Smooth muscle cell of the brain vasculature (primary cell): Measurements from ENCODE around the gene UCP3.
"Not testable (repeated sequence)": the region's sequence is repeated elsewhere in the genome, so short reads cannot be mapped to it uniquely, and the experiment has no call there.

Source experiments
- DNase-seq: peaks from one replicate; pipeline ENCODE4 v3.0.0-alpha.2; 2012; ENCODE audit warnings: low read depth, low spot score

UCP3 gene

DNA sequence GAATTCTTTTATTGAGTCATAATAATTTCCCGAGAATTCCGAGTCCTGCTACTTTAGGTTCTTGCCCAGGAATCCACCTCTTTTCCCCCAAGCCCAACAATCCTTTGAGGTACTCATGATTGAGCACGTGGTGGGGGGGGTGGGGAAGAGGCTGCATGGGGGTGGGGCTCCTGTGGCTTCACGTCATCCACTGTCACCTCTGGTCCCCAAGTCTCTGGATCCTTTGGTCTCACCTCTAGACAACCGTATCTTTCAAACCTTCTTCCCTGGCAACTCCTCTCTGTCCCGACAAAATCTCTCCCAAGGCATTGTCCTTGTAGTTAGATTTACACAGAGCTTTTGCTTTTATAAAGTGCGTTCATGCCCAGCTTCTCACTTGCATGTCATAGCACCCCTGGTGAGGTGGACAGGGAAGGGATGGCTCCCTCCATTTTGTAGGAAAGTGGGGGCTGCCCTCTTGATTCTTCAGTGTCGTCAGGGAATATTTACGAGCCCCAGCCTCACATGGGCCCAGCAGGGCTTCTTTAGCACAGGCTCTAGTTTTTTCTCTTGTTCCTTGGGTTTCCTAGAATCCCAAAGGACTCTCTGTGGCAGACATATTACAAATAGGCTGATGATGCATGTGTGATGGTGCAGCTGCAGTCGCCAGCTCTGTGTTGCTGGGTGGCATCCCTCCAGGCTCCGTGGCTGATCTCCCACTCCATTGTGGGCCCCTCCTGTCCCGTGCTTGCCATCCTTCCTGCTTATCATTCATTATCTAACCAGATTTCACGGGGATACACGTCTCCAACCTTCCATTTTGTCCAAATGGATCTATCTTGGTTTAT is 8.4 kb downstream of the UCP3 start:
- DNase-seq: no peak

DNA sequence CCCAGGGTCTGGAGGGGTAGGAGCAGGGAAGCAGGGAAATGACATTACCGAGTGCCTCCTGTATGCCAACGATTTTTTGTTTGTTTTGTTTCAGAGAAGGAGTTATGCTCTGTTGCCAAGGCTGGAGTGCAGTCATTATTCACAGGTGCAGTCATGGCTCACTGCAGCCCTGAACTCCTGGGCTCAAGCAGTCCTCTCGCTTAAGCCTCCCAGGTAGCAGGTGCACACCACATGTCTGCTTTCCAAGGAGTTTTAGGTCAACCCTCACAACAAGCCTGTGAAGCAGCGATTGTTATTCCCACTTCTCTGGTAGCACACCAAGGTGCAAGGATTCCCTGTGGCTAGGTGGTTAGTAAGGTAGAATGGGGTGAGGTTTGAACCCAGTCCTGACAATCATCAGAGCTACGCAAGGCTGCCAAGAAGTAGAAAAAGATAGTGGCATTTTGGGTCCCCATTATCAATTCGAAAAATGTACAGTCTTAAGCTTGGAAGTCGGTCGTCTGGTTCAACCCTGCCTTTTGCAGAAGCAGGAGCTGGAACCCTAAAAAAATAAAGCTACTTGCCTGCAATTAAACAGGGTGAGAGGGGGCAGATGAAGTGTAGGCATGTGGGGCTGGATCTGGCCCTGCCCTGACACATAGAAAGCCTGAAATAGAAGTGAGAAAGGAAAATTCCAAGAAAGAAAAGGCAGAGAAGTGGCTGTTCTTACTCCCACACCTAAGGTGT is 9.1 kb downstream of the UCP3 start:
- no peak for DNase-seq

DNA sequence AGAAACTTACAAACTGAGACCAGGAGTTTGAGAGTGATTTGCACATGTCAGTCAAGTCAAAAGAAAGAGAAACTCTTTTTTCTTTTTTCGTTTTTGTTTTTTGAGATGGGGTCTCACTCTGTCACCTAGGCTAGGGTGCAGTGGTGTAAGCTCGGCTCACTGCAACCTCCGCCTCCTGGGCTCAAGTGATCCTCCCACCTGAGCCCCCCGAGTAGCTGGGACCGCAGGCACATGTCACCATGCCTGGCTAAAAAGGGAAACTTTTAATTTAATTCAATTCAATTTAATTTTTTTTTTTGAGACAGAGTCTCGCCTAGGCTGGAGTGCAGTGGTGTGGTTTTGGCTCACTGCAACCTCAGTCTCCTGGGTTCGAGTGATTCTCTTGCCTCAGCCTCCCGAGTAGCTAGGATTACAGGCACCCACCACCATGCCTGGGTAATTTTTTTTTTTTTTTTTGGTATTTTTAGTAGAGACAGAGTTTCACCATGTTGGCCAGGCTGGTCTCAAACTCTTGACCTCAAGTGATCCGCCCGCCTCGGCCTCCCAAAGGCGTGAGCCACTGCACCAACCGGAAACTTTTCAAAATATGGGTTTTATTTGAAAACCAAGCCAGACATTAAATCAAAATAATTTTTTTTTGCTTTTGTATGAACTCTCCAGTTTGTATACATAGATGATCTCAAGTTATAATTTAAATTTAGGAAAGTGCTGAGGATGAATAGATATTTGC is 9.9 kb downstream of the UCP3 start:
- no peak for DNase-seq

DNA sequence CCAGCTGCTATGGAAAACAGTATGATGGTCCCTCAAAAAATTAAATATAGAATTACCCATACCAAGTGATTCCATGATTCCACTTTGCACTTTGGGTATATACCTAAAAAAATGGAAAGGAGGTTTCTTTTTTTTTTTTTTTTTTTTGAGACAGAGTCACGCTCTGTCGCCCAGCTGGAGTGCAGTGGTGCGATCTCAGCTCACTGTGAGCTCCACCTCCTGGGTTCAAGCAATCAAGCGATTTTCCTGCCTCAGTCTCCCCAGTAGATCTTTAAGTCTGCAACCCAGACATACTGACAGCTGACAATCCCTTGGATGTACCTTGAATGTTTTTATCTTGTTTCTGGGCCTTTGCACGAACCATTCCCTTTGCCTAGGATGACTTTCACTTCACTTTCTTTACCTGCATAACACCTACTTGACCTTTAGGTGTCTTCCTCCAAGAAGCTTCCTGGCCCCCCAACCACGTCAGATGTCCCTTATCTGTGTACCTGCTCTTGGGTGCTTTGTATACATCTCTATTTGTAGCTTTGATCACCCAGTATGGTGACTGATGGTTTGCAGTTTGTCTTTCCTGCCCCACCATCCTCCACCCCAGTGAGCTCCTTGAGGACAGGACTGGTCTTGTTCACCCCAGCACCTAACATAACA is 11.6 kb downstream of the UCP3 start:
- no peak for DNase-seq

DNA sequence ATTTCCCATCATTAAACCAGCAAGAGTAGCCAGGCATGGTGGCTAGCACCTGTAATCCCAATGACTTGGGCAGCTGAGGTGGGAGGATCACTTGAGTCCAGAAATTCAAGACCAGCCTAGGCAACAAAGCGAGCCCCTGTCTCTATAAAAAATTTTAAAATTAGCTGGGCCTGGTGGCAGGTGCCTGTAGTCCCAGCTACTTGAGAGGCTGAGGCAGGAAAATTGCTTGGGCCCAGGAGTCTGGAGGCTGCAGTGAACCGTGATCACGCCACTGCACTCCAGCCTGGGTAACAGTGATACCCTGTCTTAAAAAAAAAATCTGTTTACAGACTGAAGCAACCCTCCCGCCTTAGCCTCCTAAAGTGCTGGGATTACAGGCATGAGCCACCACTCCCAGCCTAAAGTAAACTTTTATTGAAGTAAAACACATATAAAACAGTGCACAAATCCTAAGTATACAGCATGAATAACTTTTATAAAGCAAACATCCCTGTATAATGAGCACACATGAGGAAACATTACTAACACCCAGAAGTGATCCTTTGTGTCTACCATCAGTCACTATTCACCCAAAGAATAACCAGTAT is 12.6 kb downstream of the UCP3 start:
- DNase-seq: no peak

DNA sequence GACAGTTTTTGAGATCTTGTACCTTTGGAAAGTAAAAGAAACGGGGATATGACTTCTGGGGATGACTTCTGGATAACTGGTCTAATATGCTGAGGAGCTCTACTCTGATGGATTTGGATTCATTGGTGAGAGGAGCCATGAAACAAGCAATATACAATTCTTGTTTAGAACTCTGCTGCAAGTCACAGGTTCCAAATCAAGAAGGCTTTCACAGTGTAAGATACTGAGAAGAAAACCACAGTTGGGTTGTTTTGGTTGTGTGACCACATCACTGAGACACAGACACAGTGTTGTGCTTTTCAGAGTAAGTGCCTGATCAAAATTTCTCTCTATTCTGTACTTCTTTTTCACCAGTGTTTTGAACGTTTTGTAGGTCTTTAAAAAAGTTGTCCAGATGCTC is 13.2 kb downstream of the UCP3 start:
- DNase-seq: no peak

DNA sequence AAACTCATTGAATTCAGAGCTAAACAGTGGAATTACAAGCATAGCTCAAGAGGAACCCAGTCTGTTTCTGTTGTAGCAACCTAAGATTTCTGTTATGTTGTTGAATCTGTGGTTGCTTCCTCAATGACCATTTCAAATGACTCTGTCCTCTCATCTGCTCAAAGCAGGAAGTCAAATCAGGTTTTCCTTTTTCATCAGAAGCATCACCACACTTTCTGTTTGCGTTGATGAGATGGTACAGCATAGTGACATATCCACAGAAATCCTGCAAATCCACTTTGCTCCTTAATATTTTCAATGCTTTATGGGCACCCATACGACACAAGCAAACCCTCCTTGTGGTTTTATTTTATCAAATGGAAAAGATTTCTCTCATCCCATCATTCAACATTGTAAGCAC is 13.6 kb downstream of the UCP3 start:
- no peak for DNase-seq

DNA sequence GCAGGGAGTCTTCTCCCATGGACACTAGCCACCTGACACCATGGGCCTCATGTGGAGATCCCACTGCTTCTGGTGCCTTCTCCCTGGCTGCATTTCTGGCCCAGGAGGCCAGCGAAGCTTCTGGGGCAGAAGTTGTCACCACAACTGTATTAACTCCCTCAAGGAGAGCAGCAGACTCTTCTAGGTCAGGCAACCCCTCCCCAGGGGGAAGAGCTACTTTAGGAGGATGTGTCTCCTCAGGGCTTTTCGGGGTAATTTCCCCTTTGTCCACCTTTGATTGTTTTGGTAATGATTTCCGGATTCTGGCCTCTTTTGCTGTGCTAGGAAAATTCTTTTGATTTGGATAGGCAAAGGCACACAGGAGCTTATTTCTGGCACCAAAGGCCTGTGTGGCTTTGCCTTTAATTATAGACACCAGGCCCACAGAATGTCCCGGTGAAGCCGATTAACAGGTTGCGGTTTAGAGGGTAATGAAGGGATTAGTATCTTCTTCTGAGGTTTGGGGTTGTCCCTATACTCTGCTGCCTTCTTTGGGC is 17.3 kb downstream of the UCP3 start:
- DNase-seq: no peak

DNA sequence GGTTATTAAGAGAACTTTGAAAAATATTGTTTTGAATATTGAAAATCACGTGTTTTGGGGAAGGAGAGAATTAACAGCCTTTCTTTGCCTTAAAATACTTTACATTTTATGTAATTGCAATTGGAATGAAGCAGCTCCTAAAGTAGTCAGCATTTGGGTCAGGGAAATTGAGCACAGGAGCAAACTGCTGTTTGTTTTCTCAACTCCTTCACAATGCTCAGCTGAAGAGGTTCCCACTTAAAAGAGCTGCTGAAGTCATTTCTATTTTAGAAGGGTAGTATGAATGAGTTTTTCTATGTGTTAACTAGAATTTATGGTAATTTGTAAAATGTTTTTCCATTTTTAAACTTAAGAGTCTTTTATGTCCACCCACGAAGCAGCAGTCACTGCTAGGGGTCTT is 18.2 kb downstream of the UCP3 start:
- no peak for DNase-seq

DNA sequence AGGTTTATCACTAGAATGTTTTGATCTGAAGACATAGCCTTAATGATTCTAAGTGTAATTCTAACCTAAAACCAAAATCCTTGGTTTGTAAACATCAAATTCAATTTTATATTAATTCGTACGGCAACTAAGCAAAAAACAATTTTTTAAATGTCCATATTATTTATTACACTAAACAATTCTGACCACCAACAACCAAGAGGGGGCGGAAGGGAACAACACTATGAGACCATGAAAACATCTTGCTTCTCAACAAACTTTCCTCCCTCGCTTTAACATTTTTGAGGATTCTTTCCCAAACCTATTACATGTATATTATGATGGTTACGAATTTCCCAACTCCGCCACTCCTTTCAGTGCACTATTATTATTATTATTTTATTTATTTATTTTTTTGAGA is 19.7 kb downstream of the UCP3 start:
- no peak for DNase-seq

DNA sequence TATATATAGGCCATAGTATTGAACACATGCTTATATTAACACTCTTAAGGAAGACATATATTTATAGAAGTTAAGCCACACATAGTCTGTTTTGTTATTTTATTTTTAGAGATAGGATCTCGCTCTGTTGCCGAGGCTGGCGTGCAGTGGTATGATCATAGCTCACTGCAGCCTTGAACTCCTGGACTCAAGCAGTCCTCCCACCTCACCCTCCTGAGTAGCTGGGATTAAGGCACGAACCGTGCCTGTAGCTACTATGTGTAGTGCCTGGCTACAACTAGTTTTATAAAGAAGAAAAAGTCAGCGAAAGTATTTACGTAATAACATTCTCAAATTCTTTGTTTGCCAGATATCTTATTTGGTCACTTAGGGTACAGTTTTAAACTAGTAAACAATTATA is 20.7 kb downstream of the UCP3 start:
- DNase-seq: no peak

DNA sequence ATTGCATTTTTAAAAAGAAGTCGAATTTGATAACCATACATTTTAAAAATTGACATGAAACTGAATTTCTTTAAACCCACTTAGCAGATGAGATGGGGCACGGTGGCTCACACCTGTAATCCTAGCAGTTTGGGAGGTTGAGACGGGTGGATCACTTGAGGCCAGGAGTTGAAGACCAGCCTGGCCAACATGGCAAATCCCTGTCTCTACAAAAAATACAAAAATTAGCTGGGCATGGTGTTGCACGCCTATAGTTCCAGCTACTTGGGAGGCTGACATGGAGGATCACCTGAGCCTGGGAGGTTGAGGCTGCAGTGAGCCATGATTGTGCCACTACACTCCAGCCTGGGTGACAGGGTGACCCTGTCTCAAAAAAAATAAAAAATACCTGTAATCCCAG is 23.2 kb downstream of the UCP3 start:
- DNase-seq: not testable (repeated sequence)

DNA sequence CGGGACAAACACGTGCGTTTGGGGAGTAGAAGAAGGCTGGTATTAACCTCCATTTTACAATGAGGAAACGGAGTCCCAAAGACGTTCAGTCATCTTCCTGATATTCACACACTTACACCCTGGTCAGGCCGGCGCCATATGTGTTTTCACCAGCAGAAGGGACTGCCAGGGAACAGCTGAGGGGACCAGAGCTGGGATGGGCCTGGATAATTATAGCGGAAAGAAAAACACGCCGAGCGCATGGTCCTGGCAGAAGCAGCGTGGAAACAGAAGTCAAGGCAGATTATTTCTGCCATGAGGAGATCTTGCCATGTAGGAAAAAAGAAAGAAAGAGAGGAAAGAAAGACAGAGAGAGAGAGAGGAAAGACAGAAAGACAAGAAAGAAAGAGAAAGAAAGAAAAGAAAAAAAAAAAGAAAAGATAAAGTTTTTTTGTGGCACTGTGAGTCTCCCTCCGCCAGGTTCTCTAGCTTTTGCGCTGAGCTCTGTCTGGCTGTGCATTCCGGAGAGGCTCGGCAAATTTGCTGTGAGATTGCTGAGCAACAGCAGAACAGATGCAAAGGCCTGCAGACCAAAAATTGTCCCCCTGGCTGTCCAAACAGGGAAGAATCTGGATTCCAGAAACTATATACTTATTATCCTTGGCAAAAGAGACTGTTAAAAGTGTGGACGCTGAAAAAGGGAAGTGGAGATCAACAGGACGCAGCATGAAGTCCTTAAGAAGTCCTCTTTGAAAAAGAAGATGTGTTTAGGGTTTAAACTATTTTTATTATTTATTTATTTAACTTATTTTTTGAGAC is 24.9 kb downstream of the UCP3 start:
- DNase-seq: no peak

DNA sequence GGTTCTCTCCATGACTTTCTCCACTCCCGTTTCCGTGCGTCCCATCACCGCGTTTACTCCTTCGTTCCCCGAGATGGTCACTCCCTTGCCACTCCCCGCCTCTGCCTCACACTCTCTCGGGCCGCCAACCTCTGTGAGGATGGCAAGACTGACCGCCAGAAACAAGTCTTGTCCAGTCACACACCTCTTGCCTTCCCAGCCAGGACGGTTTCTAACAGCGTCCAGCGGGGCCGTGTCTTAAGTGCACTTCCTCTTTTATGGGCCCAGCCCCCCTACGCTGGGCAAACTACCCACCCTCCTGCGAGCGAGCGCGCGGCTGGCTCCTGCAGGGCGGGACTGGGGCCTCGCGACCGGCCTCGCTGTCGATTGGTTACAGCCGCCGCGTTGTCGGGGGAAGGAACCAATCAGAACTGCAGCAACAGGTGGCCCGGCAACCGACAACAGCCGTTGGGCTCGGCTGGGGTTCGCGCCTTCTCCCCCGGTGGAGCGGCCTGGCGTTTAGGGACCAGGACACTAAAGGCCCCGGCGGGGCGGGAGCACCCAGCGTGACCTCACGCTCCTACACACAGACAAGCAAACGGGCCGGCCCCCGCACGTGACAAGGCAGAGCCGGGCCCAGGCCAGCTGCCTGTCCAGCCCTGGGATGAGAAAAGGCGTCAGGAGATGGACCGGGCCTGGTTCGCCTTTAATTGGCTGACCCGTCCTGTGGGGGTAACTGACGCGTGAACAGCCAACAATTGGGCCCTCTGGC is 25.7 kb downstream of the UCP3 start:
- DNase-seq: peak; percentile 67

DNA sequence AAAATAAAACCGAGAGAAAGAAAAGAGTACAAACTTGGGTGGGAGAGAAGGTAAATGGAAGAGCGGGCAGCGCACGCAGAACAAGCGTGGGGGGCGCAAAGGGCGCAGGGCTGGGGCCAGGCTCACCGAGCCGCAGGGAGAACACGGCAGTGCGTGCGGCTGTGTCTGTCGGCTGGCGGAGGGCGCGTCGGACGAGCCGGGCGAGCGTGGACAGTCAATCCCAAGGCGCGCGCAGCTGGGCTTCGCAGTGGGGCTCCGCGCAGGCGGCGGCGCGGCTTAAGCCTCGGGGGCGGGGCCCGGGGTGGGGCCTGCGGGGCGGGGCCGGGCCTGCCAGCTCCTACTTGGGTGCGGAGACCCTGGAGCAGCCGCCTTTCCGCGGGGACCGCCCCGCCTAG is 26.3 kb downstream of the UCP3 start, which contains the start of gene UCP2:
Gene UCP2 (minus strand): TSS at position 249 of the 395 bp plus-strand sequence. CDS start 4,465 bp downstream, outside the sequence.
- peak; percentile 33 for DNase-seq

DNA sequence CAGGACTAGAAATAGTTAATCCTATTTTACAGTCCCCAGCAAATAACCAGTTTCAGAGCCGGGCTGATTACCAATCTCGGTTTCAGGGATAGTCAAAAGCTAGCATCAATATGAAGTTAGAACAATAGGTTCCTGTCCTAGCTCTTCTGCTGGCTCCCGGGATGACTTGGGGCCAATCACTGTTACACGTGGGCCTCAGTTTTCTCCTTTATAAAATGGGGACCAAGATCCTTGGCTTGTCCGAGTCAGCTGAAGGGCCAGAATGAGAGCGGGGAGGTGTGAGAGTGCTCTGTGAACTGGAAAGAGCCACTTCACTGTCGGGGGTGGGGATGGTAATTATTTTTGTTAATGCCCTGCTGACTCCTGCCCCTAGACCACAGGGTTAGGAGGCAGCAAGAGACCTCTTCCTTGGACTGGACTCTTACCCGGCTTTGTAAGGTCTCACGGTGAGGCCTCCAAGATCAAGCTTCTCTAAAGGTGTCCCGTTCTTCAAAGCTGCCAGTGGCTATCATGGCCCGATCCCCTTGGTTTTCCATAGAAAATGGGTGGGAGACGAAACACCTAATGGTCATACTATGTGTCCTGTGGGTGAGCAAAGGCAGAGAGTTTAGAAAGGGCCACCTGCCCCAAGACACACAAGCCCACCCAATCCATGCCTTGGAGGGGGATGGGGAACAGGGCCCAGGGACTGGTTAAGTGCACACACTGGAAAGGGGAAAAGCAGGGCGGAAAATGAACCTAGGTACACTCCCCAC is 27.7 kb downstream of the UCP3 start:
- DNase-seq: no peak

DNA sequence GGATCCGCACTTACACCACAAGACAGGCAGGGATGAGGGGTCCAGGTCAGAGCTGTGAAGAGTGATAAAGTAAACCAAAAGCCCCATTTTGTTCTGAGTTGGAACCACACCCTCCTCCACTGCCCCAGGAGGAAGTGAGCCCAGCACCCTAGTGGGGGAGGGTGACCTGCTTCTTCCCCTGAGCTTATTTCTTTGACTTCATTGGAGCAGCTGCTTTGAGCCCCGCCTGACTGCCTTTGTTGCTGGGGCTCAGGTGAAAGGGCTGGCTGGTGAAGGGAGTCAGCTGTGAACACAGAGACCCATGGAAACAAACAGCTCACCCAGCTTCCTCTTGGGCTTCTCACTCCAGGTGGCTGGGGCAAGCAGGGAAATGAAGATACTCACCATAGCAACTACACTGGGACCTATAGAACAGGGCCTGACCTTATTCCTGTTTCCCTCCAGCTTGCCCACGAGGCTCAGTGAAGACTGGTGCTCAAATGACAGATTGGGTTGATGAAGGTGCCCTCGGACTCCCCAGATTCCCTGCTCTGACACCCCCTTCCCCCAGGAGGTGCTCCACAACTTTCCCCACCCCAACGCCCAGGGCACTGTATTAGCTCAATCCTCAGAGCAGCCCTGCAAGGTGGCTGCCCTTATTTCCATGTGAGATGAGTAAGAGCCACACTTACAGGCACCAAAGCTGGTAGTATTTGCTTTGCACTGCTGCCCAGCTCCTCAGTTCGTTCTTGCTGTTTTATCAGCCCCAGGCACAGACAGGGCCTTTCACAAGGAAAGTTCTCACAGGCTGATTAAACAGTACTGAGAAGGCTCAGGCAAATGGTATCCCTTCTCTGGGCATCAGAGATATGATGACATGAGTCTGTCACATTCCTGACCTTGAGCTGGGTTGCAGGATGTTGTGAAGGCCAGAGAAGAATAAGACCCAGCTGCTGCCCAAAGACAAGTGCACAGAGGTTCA is 28.6 kb downstream of the UCP3 start:
- no peak for DNase-seq

DNA sequence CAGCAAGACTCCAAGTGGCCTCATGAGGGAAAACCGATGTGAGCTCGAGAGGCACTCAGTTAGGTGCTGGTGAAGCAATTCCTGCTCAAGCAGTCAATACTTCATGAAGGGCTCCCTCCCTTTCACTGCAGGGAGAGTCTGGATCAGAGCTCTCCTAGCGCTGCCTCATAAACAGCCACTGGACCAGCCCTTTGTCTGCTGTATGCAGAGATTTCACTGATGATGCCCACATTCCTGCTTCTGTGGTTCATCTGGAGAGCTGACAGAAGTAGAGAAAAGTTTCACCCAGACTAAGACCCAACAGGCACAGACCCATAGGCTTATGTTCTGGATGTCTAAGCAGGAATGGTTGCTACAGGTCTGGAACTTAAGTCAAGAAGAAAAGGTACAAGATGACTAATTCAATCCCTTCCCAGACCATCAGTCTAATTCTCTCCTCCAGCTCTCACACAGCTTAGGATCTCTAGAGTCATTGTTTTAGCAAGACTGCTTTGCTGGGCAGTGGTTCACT is 30.3 kb downstream of the UCP3 start:
- DNase-seq: no peak
